WTC11 (cell line): ENCODE measurements around the gene KRTAP5-1. TPM values are rescaled to one million over a fixed set of nuclear protein-coding genes. Genes with fewer than 3 reads are reported as not detected.
A peak's percentile ranks its signal among the peaks of the same experiment; 100 is the strongest.

Experiments
- ATAC-seq: fragments of 200-7000 bp; cut with Tn5 transposase; 2 replicates; pipeline ENCODE4 v1.10.0; 2021; ENCODE audit warnings: mild to moderate bottlenecking, moderate library complexity
- CTCF ChIA-PET: fragments of 300-600 bp; sonication (Branson Sonifier 250); formaldehyde crosslinking; loops from one replicate; lab custom pipeline; 2021; ENCODE audit warnings: antibody characterized with exemption; lab: Charles Lee
- POLR2A ChIA-PET: fragments of 350-600 bp; sonication (Branson Sonifier 250); formaldehyde crosslinking; loops from one replicate; lab custom pipeline; 2021; ENCODE audit warnings: antibody characterized with exemption; lab: Charles Lee
- DNase-seq: peaks from one replicate; pipeline ENCODE4 v3.0.0; 2021; ENCODE audit warnings: low spot score
- H3K27ac Mint-ChIP-seq: 2 replicates; pipeline ENCODE4 v1.8.0; 2021; ENCODE audit warnings: mixed read lengths
- H3K27me3 Mint-ChIP-seq: 2 replicates; pipeline ENCODE4 v1.8.0; 2021; ENCODE audit warnings: low read depth, mild to moderate bottlenecking, moderate library complexity, mixed read lengths
- H3K36me3 Mint-ChIP-seq: 2 replicates; pipeline ENCODE4 v1.8.0; 2021; ENCODE audit warnings: mixed read lengths
- H3K4me1 Mint-ChIP-seq: 2 replicates; pipeline ENCODE4 v1.8.0; 2022; ENCODE audit warnings: mixed read lengths
- H3K4me3 Mint-ChIP-seq: 2 replicates; pipeline ENCODE4 v1.8.0; 2021; ENCODE audit warnings: mild to moderate bottlenecking, moderate library complexity, mixed read lengths
- H3K9me3 Mint-ChIP-seq: 2 replicates; pipeline ENCODE4 v1.8.0; 2021; ENCODE audit warnings: mixed read lengths
- ATF2 ChIP-seq: sonication (generic); formaldehyde crosslinking; IDR thresholded peaks from 2 replicates; pipeline ENCODE4 v1.8.1; 2022; ENCODE audit warnings: low read depth, missing genetic modification reagents, borderline replicate concordance
- ERG ChIP-seq: fragments of 250-450 bp; sonication (Bioruptor Pico); IDR thresholded peaks from 2 replicates; pipeline ENCODE4 v1.8.0; 2021; ENCODE audit warnings: mild to moderate bottlenecking
- ETV6 ChIP-seq: sonication (generic); formaldehyde crosslinking; IDR thresholded peaks from 2 replicates; pipeline ENCODE4 v1.8.1; 2022; ENCODE audit warnings: mild to moderate bottlenecking, missing genetic modification reagents
- GABPB1 ChIP-seq: sonication (generic); formaldehyde crosslinking; IDR thresholded peaks from 2 replicates; pipeline ENCODE4 v1.8.1; 2023; ENCODE audit warnings: mild to moderate bottlenecking, missing genetic modification reagents
- JUN ChIP-seq: sonication (generic); formaldehyde crosslinking; IDR thresholded peaks from 2 replicates; pipeline ENCODE4 v1.8.0; 2023; ENCODE audit warnings: mild to moderate bottlenecking, missing genetic modification reagents
- MYBL2 ChIP-seq: sonication (generic); formaldehyde crosslinking; IDR thresholded peaks from 2 replicates; pipeline ENCODE4 v1.8.1; 2023; ENCODE audit warnings: mild to moderate bottlenecking, moderate library complexity, missing genetic modification reagents
- SP1 ChIP-seq: sonication (generic); formaldehyde crosslinking; conservative IDR thresholded peaks from 2 replicates; pipeline ENCODE4 v1.8.1; 2022; ENCODE audit warnings: missing genetic modification reagents
- TCF7 ChIP-seq: sonication (generic); formaldehyde crosslinking; IDR thresholded peaks from 2 replicates; pipeline ENCODE4 v1.8.0; 2022; ENCODE audit warnings: mild to moderate bottlenecking, low read depth, missing genetic modification reagents, moderate library complexity
- USF2 ChIP-seq: sonication (generic); formaldehyde crosslinking; IDR thresholded peaks from 2 replicates; pipeline ENCODE4 v1.8.1; 2023; ENCODE audit warnings: mild to moderate bottlenecking, missing genetic modification reagents, moderate library complexity
- ZNF281 ChIP-seq: sonication (generic); formaldehyde crosslinking; IDR thresholded peaks from 2 replicates; pipeline ENCODE4 v1.8.0; 2023; ENCODE audit warnings: mild to moderate bottlenecking, missing genetic modification reagents
- total RNA-seq: library from RNA; stranded (reverse); gene quantifications from 3 replicates; pipeline ENCODE4 v1.2.3, GENCODE V29; 2021
- TF ChIP-seq, protein P1 (sequence below): sonication (generic); formaldehyde crosslinking; IDR thresholded peaks from 2 replicates; pipeline ENCODE4 v1.8.0; 2022; ENCODE audit warnings: mild to moderate bottlenecking, missing genetic modification reagents

The KRTAP5-1 gene
- total RNA-seq, 1 experiment from 2014 or later = not detected

- H3K4me3 Mint-ChIP-seq = peak overlapping the region; percentile 38; the same call in 1 of the 2 replicates
- peak; percentile 13; the same call in 1 of the 2 replicates for ATAC-seq
- CTCF ChIA-PET = interaction anchor here (5.3 to 14.8 kb wide), 2 partner anchors 25 kb away, joined by 57 to 457 read pairs; no protein-coding TSS in a partner anchor
- peaks cover 13% of the 10 kb centered on the region for H3K4me1 Mint-ChIP-seq
- TF ChIP-seq SP1 (0 out of 2 replicates have a peak, but pooled peaks have one; percentile 16), ZNF281 (CRISPR knock-in tag) (peak; percentile 77; the same call in 1 of the 2 replicates), ATF2 (CRISPR knock-in tag) (no peak)
- TF ChIP-seq, all 79 proteins: peak for 2
- Mint-ChIP-seq H3K27ac (no peak overlapping the region), H3K27me3 (peaks cover 59% of the 10 kb centered on the region), H3K9me3 (no peaks in the 10 kb centered on the region), H3K36me3 (no peaks in the 10 kb centered on the region)
- POLR2A ChIA-PET = interaction anchor here (0.6 kb wide), 1 partner anchor 25 kb away, joined by 4 read pairs; no protein-coding TSS in a partner anchor
- no peak for DNase-seq
Observed at GRCh38 chr11:1570896-1571759, 14.0 kb downstream of the KRTAP5-1 start.

- H3K9me3 Mint-ChIP-seq = no peaks in the 10 kb centered on the region
- H3K27ac Mint-ChIP-seq = no peak overlapping the region
- ATAC-seq = no peak
- peaks cover 13% of the 10 kb centered on the region for H3K4me1 Mint-ChIP-seq
- ChIA-PET CTCF (interaction anchor here (5.3 to 14.8 kb wide), 2 partner anchors 25 to 26 kb away, joined by 57 to 457 read pairs; no protein-coding TSS in a partner anchor), POLR2A (interaction anchor here (0.6 kb wide), 1 partner anchor 24 kb away, joined by 4 read pairs; no protein-coding TSS in a partner anchor)
- H3K4me3 Mint-ChIP-seq = peak overlapping the region; percentile 38; the same call in 1 of the 2 replicates
- TF ChIP-seq, protein P1, sequence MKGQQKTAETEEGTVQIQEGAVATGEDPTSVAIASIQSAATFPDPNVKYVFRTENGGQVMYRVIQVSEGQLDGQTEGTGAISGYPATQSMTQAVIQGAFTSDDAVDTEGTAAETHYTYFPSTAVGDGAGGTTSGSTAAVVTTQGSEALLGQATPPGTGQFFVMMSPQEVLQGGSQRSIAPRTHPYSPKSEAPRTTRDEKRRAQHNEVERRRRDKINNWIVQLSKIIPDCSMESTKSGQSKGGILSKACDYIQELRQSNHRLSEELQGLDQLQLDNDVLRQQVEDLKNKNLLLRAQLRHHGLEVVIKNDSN (CRISPR knock-in tag) = peak; percentile 71
- TF ChIP-seq TCF7 (CRISPR knock-in tag) (no peak), JUN (no peak), MYBL2 (CRISPR knock-in tag) (no peak), USF2 (peak; percentile 73), ETV6 (CRISPR knock-in tag) (no peak)
- TF ChIP-seq, all 79 proteins: peak for 2
- Mint-ChIP-seq H3K27me3 (peaks cover 54% of the 10 kb centered on the region), H3K36me3 (no peaks in the 10 kb centered on the region)
- no peak for DNase-seq
Observed at GRCh38 chr11:1570531-1570895, 14.6 kb downstream of the KRTAP5-1 start.

- no peaks in the 10 kb centered on the region for H3K9me3 Mint-ChIP-seq
- TF ChIP-seq ERG (no peak), GABPB1 (0 out of 2 replicates have a peak, but pooled peaks have one; percentile 21)
- H3K27ac Mint-ChIP-seq = no peak overlapping the region
- POLR2A ChIA-PET = interaction anchor here (0.6 kb wide), 1 partner anchor 28 kb away, joined by 3 read pairs; no protein-coding TSS in a partner anchor
- CTCF ChIA-PET = interaction anchor here (0.8 to 14.8 kb wide), 3 partner anchors 14 to 24 kb away, joined by 4 to 457 read pairs (median 5); no protein-coding TSS in a partner anchor
- DNase-seq (no peak), ATAC-seq (no peak)
- H3K4me1 Mint-ChIP-seq = peaks cover 13% of the 10 kb centered on the region
- H3K36me3 Mint-ChIP-seq = no peaks in the 10 kb centered on the region
- H3K4me3 Mint-ChIP-seq = no peak overlapping the region; the same call in 1 of the 2 replicates
- H3K27me3 Mint-ChIP-seq = peaks cover 51% of the 10 kb centered on the region
Observed at GRCh38 chr11:1570001-1570453, 15.1 kb downstream of the KRTAP5-1 start.
